ENCODE data around the gene C15orf61.

The C15orf61 gene

GRCh38 chr15:67543348-67543718 is 22.4 kb downstream of the C15orf61 start:
- Histone ChIP-seq H2AFZ (ENCODE audit: low read depth, low read length) (peak overlapping the region; percentile 89), H4K91ac (ENCODE audit: low read length) (no peak overlapping the region), H3K9me3 (ENCODE audit: control insufficient read depth, low read length) (no peaks in the 10 kb centered on the region), H3K27ac (ENCODE audit: low read length, poor library complexity, severe bottlenecking) (no peak overlapping the region), H3K23ac (ENCODE audit: low read length in 2 of 2) (no peak overlapping the region), H2AK5ac (ENCODE audit: low read length, severe bottlenecking) (no peak overlapping the region), H3K4me3 (ENCODE audit: insufficient read depth in 1 of 2, low read depth in 1 of 2, low read length in 2 of 2) (peak overlapping the region; percentile 88 to 98), H2BK120ac (ENCODE audit: low read depth, low read length) (no peak overlapping the region), H2BK15ac (ENCODE audit: low read depth, poor library complexity, severe bottlenecking) (no peak overlapping the region), H3K14ac (ENCODE audit: low read length in 2 of 2) (peak overlapping the region in 1 of 2 experiments; percentile 36), H3K27me3 (ENCODE audit: control insufficient read depth in 1 of 2, insufficient read depth in 1 of 2, low read length in 2 of 2) (no peaks in the 10 kb centered on the region), H4K8ac (ENCODE audit: low read length) (peak overlapping the region; percentile 93), H3K4me2 (ENCODE audit: low read length, poor library complexity, severe bottlenecking) (peak overlapping the region; percentile 65), H3K79me1 (replicated peaks; ENCODE audit: low read length, poor library complexity, severe bottlenecking) (peaks cover 25% of the 10 kb centered on the region), H2BK5ac (ENCODE audit: low read depth, low read length, poor library complexity, severe bottlenecking) (no peak overlapping the region), H3K18ac (ENCODE audit: low read depth in 1 of 2, low read length in 2 of 2) (no peak overlapping the region), H3K4ac (ENCODE audit: low read depth in 1 of 2, low read length in 2 of 2) (peak overlapping the region in 1 of 2 experiments; percentile 24), H2BK12ac (ENCODE audit: low read length in 2 of 2) (peak overlapping the region in 1 of 2 experiments; percentile 61), H3K9ac (ENCODE audit: low read length) (peak overlapping the region; percentile 98), H3K4me1 (ENCODE audit: control insufficient read depth, insufficient read depth, low read depth, low read length) (peaks cover 14% of the 10 kb centered on the region), H3K36me3 (ENCODE audit: control insufficient read depth in 1 of 2, insufficient read depth in 2 of 2, low read depth in 1 of 2, low read length in 2 of 2) (peaks cover 6 to 20% of the 10 kb centered on the region in 2 experiments)
- 29% methylated on average over 7 of the region's 7 CpGs for WGBS
- peak; percentile 23 for DNase-seq

- Histone ChIP-seq H3K79me1 (replicated peaks; ENCODE audit: low read length, poor library complexity, severe bottlenecking) (peaks cover 25% of the 10 kb centered on the region), H3K36me3 (ENCODE audit: control insufficient read depth in 1 of 2, insufficient read depth in 2 of 2, low read depth in 1 of 2, low read length in 2 of 2) (peaks cover 6 to 20% of the 10 kb centered on the region in 2 experiments), H2AFZ (ENCODE audit: low read depth, low read length) (no peak overlapping the region), H3K27ac (ENCODE audit: low read length, poor library complexity, severe bottlenecking) (no peak overlapping the region), H3K23ac (ENCODE audit: low read length in 2 of 2) (no peak overlapping the region), H3K4me3 (ENCODE audit: insufficient read depth in 1 of 2, low read depth in 1 of 2, low read length in 2 of 2) (no peak overlapping the region), H4K91ac (ENCODE audit: low read length) (no peak overlapping the region), H2BK12ac (ENCODE audit: low read length in 2 of 2) (no peak overlapping the region), H2BK120ac (ENCODE audit: low read depth, low read length) (no peak overlapping the region), H2BK5ac (ENCODE audit: low read depth, low read length, poor library complexity, severe bottlenecking) (no peak overlapping the region), H3K4me1 (ENCODE audit: control insufficient read depth, insufficient read depth, low read depth, low read length) (peaks cover 16% of the 10 kb centered on the region), H3K18ac (ENCODE audit: low read depth in 1 of 2, low read length in 2 of 2) (no peak overlapping the region), H2BK15ac (ENCODE audit: low read depth, poor library complexity, severe bottlenecking) (no peak overlapping the region), H3K4me2 (ENCODE audit: low read length, poor library complexity, severe bottlenecking) (no peak overlapping the region), H3K27me3 (ENCODE audit: control insufficient read depth in 1 of 2, insufficient read depth in 1 of 2, low read length in 2 of 2) (no peaks in the 10 kb centered on the region), H3K14ac (ENCODE audit: low read length in 2 of 2) (no peak overlapping the region), H2AK5ac (ENCODE audit: low read length, severe bottlenecking) (no peak overlapping the region), H4K8ac (ENCODE audit: low read length) (no peak overlapping the region), H3K4ac (ENCODE audit: low read depth in 1 of 2, low read length in 2 of 2) (no peak overlapping the region), H3K9me3 (ENCODE audit: control insufficient read depth, low read length) (no peaks in the 10 kb centered on the region), H3K9ac (ENCODE audit: low read length) (no peak overlapping the region)
- 98% methylated on average over 3 of the region's 3 CpGs for WGBS
- DNase-seq = no peak
These were observed 23.5 kb downstream of the C15orf61 start for GRCh38 chr15:67544475-67544874.

DNA sequence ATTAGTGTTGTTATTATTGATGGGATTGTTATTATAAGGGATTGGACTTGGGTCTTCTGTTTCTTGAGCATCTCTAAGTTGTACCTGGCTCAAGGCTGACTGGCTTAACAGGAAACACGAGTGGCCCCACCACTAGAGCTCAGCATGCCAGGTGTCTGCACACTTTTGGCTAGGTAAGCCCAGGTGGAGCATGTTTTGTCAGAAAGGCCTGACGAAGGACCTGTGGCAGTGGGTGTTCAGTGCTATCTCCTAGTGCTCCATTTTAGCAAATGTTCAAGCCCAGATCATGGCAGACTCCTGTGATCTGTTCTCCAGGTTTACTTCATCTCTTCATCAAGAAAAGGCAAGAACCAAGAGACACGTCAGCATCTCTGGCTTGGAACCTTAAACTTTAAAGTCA is 24.9 kb downstream of the C15orf61 start:
- Histone ChIP-seq H3K9me3 (ENCODE audit: control insufficient read depth, low read length) (no peaks in the 10 kb centered on the region), H4K8ac (ENCODE audit: low read length) (no peak overlapping the region), H3K79me1 (replicated peaks; ENCODE audit: low read length, poor library complexity, severe bottlenecking) (peaks cover 27% of the 10 kb centered on the region), H2BK12ac (ENCODE audit: low read length in 2 of 2) (no peak overlapping the region), H3K36me3 (ENCODE audit: control insufficient read depth in 1 of 2, insufficient read depth in 2 of 2, low read depth in 1 of 2, low read length in 2 of 2) (peaks cover 6 to 26% of the 10 kb centered on the region in 2 experiments), H2AK5ac (ENCODE audit: low read length, severe bottlenecking) (peak overlapping the region; percentile 19), H3K4me2 (ENCODE audit: low read length, poor library complexity, severe bottlenecking) (no peak overlapping the region), H3K18ac (ENCODE audit: low read depth in 1 of 2, low read length in 2 of 2) (no peak overlapping the region), H3K27me3 (ENCODE audit: control insufficient read depth in 1 of 2, insufficient read depth in 1 of 2, low read length in 2 of 2) (no peaks in the 10 kb centered on the region), H2BK5ac (ENCODE audit: low read depth, low read length, poor library complexity, severe bottlenecking) (no peak overlapping the region), H3K4me1 (ENCODE audit: control insufficient read depth, insufficient read depth, low read depth, low read length) (peaks cover 16% of the 10 kb centered on the region), H3K27ac (ENCODE audit: low read length, poor library complexity, severe bottlenecking) (no peak overlapping the region), H2AFZ (ENCODE audit: low read depth, low read length) (no peak overlapping the region), H4K91ac (ENCODE audit: low read length) (no peak overlapping the region), H3K14ac (ENCODE audit: low read length in 2 of 2) (no peak overlapping the region), H3K9ac (ENCODE audit: low read length) (no peak overlapping the region), H3K23ac (ENCODE audit: low read length in 2 of 2) (no peak overlapping the region), H3K4ac (ENCODE audit: low read depth in 1 of 2, low read length in 2 of 2) (no peak overlapping the region), H3K4me3 (ENCODE audit: insufficient read depth in 1 of 2, low read depth in 1 of 2, low read length in 2 of 2) (no peak overlapping the region), H2BK120ac (ENCODE audit: low read depth, low read length) (no peak overlapping the region), H2BK15ac (ENCODE audit: low read depth, poor library complexity, severe bottlenecking) (no peak overlapping the region)
- 88% methylated on average over 3 of the region's 3 CpGs for WGBS
- DNase-seq = no peak

DNA sequence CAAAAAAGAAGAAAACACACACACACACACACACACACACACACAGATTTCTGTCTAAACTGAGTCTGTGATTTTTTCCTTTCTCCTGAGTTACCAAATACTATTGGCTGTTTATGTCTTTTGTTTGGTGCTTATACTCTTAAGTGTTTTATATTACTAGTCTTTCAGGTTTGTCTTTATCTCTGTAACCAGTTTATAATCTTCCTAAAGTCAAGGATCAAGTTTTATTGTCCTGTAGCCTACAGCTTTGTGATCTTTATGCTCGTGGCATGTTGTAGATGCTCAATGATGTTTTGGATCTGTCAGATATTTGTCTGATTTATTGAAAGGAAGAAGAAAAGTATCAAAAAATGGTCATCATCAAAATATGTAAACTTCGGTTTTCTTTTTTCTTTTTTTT is 26.1 kb downstream of the C15orf61 start:
- no peak overlapping the region for H2BK12ac ChIP-seq (ENCODE audit: low read length in 2 of 2)
- H3K27ac ChIP-seq (ENCODE audit: low read length, poor library complexity, severe bottlenecking) = no peak overlapping the region
- H3K4me3 ChIP-seq (ENCODE audit: insufficient read depth in 1 of 2, low read depth in 1 of 2, low read length in 2 of 2) = no peak overlapping the region
- no peak overlapping the region for H2BK5ac ChIP-seq (ENCODE audit: low read depth, low read length, poor library complexity, severe bottlenecking)
- no peak overlapping the region for H3K18ac ChIP-seq (ENCODE audit: low read depth in 1 of 2, low read length in 2 of 2)
- H3K36me3 ChIP-seq (ENCODE audit: control insufficient read depth in 1 of 2, insufficient read depth in 2 of 2, low read depth in 1 of 2, low read length in 2 of 2) = peaks cover 10 to 38% of the 10 kb centered on the region in 2 experiments
- H4K91ac ChIP-seq (ENCODE audit: low read length) = no peak overlapping the region
- DNase-seq = no peak
- H3K9ac ChIP-seq (ENCODE audit: low read length) = no peak overlapping the region
- H2BK120ac ChIP-seq (ENCODE audit: low read depth, low read length) = no peak overlapping the region
- peaks cover 30% of the 10 kb centered on the region for H3K79me1 ChIP-seq (replicated peaks; ENCODE audit: low read length, poor library complexity, severe bottlenecking)
- H3K14ac ChIP-seq (ENCODE audit: low read length in 2 of 2) = no peak overlapping the region
- H4K8ac ChIP-seq (ENCODE audit: low read length) = no peak overlapping the region
- no peak overlapping the region for H2AK5ac ChIP-seq (ENCODE audit: low read length, severe bottlenecking)
- H3K4me2 ChIP-seq (ENCODE audit: low read length, poor library complexity, severe bottlenecking) = no peak overlapping the region
- H3K4me1 ChIP-seq (ENCODE audit: control insufficient read depth, insufficient read depth, low read depth, low read length) = peaks cover 13% of the 10 kb centered on the region
- H3K23ac ChIP-seq (ENCODE audit: low read length in 2 of 2) = no peak overlapping the region
- H3K9me3 ChIP-seq (ENCODE audit: control insufficient read depth, low read length) = no peaks in the 10 kb centered on the region
- no peak overlapping the region for H3K4ac ChIP-seq (ENCODE audit: low read depth in 1 of 2, low read length in 2 of 2)
- H3K27me3 ChIP-seq (ENCODE audit: control insufficient read depth in 1 of 2, insufficient read depth in 1 of 2, low read length in 2 of 2) = no peaks in the 10 kb centered on the region
- H2BK15ac ChIP-seq (ENCODE audit: low read depth, poor library complexity, severe bottlenecking) = no peak overlapping the region
- H2AFZ ChIP-seq (ENCODE audit: low read depth, low read length) = no peak overlapping the region
- WGBS = 83% methylated on average over 2 of the region's 2 CpGs
